UCSD-AML1 (cell line): ENCODE data around the gene CENPK.
"Not testable (repeated sequence)": the region's sequence is repeated elsewhere in the genome, so short reads cannot be mapped to it uniquely, and the experiment has no call there.

ENCODE experiments used
- DNase-seq: peaks from one replicate; lab custom pipeline; 2025; ENCODE audit not compliant: unreplicated experiment; lab: John Stamatoyannopoulos, UW

CENPK gene

GRCh38 chr5:65512170-65512937, 50.6 kb downstream of the CENPK start:
- DNase-seq = no peak

GRCh38 chr5:65508978-65509377, 54.0 kb downstream of the CENPK start:
- DNase-seq = no peak

GRCh38 chr5:65506961-65507360, 56.0 kb downstream of the CENPK start:
- no peak for DNase-seq

GRCh38 chr5:65489119-65489518, 73.8 kb downstream of the CENPK start:
- DNase-seq = no peak

- not testable (repeated sequence) for DNase-seq
These were observed 74.8 kb downstream of the CENPK start for GRCh38 chr5:65488038-65488687.

GRCh38 chr5:65486803-65487202, 76.2 kb downstream of the CENPK start:
- not testable (repeated sequence) for DNase-seq

GRCh38 chr5:65485405-65485804, 77.6 kb downstream of the CENPK start:
- no peak for DNase-seq

GRCh38 chr5:65483546-65484346, 79.2 kb downstream of the CENPK start:
- no peak for DNase-seq

GRCh38 chr5:65482736-65483545, 80.0 kb downstream of the CENPK start:
- DNase-seq = no peak

- DNase-seq = no peak
These were observed 80.7 kb downstream of the CENPK start for GRCh38 chr5:65482296-65482735.

- peak; percentile 43 for DNase-seq
These were observed 81.2 kb downstream of the CENPK start, which contains the start of gene ADAMTS6 for GRCh38 chr5:65481635-65482295. Gene ADAMTS6, minus strand, starts transcription at chr5:65481920. Its CDS starts 8,247 bp downstream, at chr5:65473673.

- DNase-seq = no peak
These were observed 81.8 kb downstream of the CENPK start for GRCh38 chr5:65481171-65481581.

- DNase-seq = no peak
These were observed 82.6 kb downstream of the CENPK start for GRCh38 chr5:65480306-65480865.

GRCh38 chr5:65479527-65479926, 83.4 kb downstream of the CENPK start:
- DNase-seq = no peak

- no peak for DNase-seq
These were observed 84.6 kb downstream of the CENPK start for GRCh38 chr5:65478336-65478735.

- DNase-seq = no peak
These were observed 87.1 kb downstream of the CENPK start for GRCh38 chr5:65475895-65476294.

GRCh38 chr5:65475336-65475735, 87.6 kb downstream of the CENPK start:
- DNase-seq = no peak

GRCh38 chr5:65474130-65474711, 88.7 kb downstream of the CENPK start:
- no peak for DNase-seq

- no peak for DNase-seq
These were observed 94.3 kb downstream of the CENPK start for GRCh38 chr5:65468633-65469032.
